OCI-LY3 (cell line): ENCODE measurements around the gene PYCR2.

Source experiments
- H2AFZ ChIP-seq: fragments of 200-600, 300-600 bp; shearing (Covaris generic); 2 replicates; pipeline ENCODE4 v1.6.0; 2014; ENCODE audit warnings: antibody characterized with exemption, low read depth, low read length
- H3K27ac ChIP-seq: fragments of 200-600, 300-600 bp; sonication (generic); 2 replicates; pipeline ENCODE4 v1.5.1; 2014; ENCODE audit warnings: mild to moderate bottlenecking, low read length, moderate library complexity, mixed read lengths
- H3K27me3 ChIP-seq: fragments of 200-600, 300-600 bp; sonication (generic); 2 replicates; pipeline ENCODE4 v1.6.1; 2014; ENCODE audit warnings: low read depth, low read length, mixed read lengths
- H3K36me3 ChIP-seq: fragments of 200-600, 300-600 bp; sonication (generic); replicated peaks from 2 replicates; pipeline ENCODE3; 2014; ENCODE audit warnings: low read depth, low read length, mixed read lengths
- H3K4me1 ChIP-seq: fragments of 300-600, 200-600 bp; sonication (generic); 2 replicates; pipeline ENCODE4 v1.6.1; 2014; ENCODE audit warnings: low read length, mixed read lengths
- H3K4me2 ChIP-seq: fragments of 200-600, 300-600 bp; sonication (generic); 2 replicates; pipeline ENCODE4 v1.6.1; 2014; ENCODE audit warnings: low read length, mixed read lengths
- H3K4me3 ChIP-seq: fragments of 300-600, 200-600 bp; sonication (generic); 2 replicates; pipeline ENCODE4 v1.5.1; 2014; ENCODE audit warnings: antibody characterized with exemption, mild to moderate bottlenecking, low read length, moderate library complexity
- H3K79me2 ChIP-seq: fragments of 300-600, 200-600 bp; shearing (Covaris generic); 2 replicates; pipeline ENCODE4 v1.6.1; 2014; ENCODE audit warnings: mild to moderate bottlenecking, low read length, mixed read lengths
- H3K9ac ChIP-seq: fragments of 300-600, 200-600 bp; shearing (Covaris generic); 2 replicates; pipeline ENCODE4 v1.6.0; 2014; ENCODE audit warnings: mild to moderate bottlenecking, low read length, moderate library complexity
- H3K9me3 ChIP-seq: fragments of 200-600, 300-600 bp; shearing (Covaris generic); 2 replicates; pipeline ENCODE4 v1.6.1; 2014; ENCODE audit warnings: low read length, mixed read lengths; ENCODE audit not compliant: insufficient read depth
- H4K20me1 ChIP-seq: fragments of 200-600, 300-600 bp; sonication (generic); 2 replicates; pipeline ENCODE4 v1.6.1; 2016; ENCODE audit warnings: low read length, mixed read lengths; ENCODE audit not compliant: insufficient read depth
- CTCF ChIP-seq: fragments of 200-600, 300-600 bp; sonication (generic); IDR thresholded peaks from 2 replicates; pipeline ENCODE4 v1.5.1; 2014; ENCODE audit warnings: antibody characterized with exemption, low read length, low read depth
- EZH2phosphoT487 ChIP-seq: fragments of 200-600 bp; shearing (Covaris generic); IDR thresholded peaks from 2 replicates; pipeline ENCODE4 v1.6.1; 2018; ENCODE audit warnings: antibody characterized with exemption, mixed run types, low read depth

The PYCR2 gene

DNA sequence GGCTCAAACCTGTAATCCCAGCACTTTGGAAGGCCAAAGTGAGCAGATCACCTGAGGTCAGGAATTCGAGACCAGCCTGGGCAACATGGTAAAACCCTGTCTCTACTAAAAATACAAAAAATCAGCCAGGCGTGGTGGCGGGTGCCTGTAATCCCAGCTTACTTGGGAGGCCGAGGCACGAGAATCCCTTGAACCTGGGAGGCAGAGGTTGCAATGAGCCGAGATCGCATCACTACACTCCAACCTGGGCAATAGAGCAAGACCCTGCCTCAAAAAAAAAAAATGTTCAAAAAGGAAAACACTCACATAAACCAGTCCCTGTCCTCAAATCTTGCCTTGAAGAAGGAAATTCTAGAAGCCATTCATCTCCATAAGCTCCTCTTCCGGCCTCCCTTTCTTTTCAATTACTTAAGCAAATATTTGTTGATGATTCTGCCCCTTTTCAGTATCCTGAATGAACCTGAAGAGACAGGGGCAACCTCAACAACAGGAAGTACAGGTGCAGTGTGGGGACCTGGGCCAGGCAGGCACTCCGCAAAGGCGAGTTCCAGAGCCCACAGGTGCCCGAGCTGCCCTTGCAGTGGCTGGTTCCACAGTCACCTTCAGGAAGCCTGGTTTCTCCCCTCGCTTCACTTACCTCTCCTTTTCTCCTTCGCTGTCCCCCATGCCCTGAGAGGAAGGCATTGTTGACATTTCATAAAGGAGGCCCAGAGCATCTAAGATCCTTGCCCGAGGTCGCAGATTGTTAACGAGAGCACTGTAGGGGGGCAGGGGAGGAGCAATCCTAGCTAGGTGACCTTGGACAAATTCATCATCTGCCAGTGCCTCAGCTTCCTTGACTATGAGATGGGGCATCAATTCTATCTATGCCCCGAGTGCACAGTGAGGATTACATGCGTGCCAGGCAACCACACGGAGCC is 26.2 kb downstream of the PYCR2 start:
- Histone ChIP-seq H3K27me3 (no peaks in the 10 kb centered on the region), H3K4me3 (peak overlapping the region; percentile 9; the same call in 1 of the 2 replicates), H3K9me3 (no peaks in the 10 kb centered on the region), H3K9ac (peak overlapping the region; percentile 37; the same call in 1 of the 2 replicates), H3K4me2 (peak overlapping the region; percentile 86), H2AFZ (peak overlapping the region; percentile 24; the same call in 1 of the 2 replicates), H3K4me1 (peaks cover 27% of the 10 kb centered on the region), H3K36me3 (no peaks in the 10 kb centered on the region), H3K79me2 (no peaks in the 10 kb centered on the region), H3K27ac (peak overlapping the region; percentile 76), H4K20me1 (no peaks in the 10 kb centered on the region)
- TF ChIP-seq EZH2phosphoT487 (no peak), CTCF (no peak)

GRCh38 chr1:225896937-225897549 is 27.0 kb downstream of the PYCR2 start:
- Histone ChIP-seq H2AFZ (peak overlapping the region; percentile 87), H3K9ac (peak overlapping the region; percentile 59)

DNA sequence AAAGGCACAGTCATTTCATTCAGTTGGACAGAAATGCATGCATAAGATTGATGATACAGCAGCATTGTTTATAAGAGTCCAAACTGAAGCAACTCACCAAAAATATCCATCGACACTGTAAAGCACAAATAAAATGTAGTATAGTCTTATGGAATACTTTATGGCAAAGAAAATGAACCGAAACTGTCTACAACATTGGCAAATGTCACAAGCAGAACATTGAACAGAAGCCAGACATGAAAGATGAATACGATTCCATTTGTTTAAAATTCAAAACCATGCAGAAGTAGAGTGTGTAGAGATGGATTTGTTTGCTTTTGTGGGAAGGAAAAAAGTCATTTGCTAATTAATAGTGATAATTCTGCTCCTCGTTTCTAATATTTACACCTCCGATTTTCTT is 27.6 kb downstream of the PYCR2 start:
- Histone ChIP-seq H3K4me3 (peak overlapping the region; percentile 63), H3K79me2 (no peaks in the 10 kb centered on the region), H3K9ac (peak overlapping the region; percentile 59), H3K36me3 (no peaks in the 10 kb centered on the region), H3K9me3 (no peaks in the 10 kb centered on the region), H3K27ac (peak overlapping the region; percentile 76), H4K20me1 (no peaks in the 10 kb centered on the region), H3K4me2 (peak overlapping the region; percentile 86), H3K27me3 (no peaks in the 10 kb centered on the region), H2AFZ (peak overlapping the region; percentile 87), H3K4me1 (peaks cover 27% of the 10 kb centered on the region)
- TF ChIP-seq EZH2phosphoT487 (no peak), CTCF (no peak)

More at GRCh38 chr1:225896937-225897549, 27.0 kb downstream of the PYCR2 start:
- Histone ChIP-seq H4K20me1 (no peaks in the 10 kb centered on the region), H3K79me2 (no peaks in the 10 kb centered on the region), H3K27me3 (no peaks in the 10 kb centered on the region), H3K27ac (peak overlapping the region; percentile 76), H3K36me3 (no peaks in the 10 kb centered on the region), H3K4me3 (peak overlapping the region; percentile 63), H3K9me3 (no peaks in the 10 kb centered on the region), H3K4me1 (peaks cover 27% of the 10 kb centered on the region), H3K4me2 (peak overlapping the region; percentile 86)
- no peak; the same call in 1 of the 2 replicates for TF ChIP-seq CTCF
- no peak for TF ChIP-seq EZH2phosphoT487

- no peaks in the 10 kb centered on the region for H3K79me2 ChIP-seq
- H3K9me3 ChIP-seq: no peaks in the 10 kb centered on the region
- no peak overlapping the region for H3K4me3 ChIP-seq
- peaks cover 15% of the 10 kb centered on the region for H3K4me1 ChIP-seq
- TF ChIP-seq CTCF (no peak), EZH2phosphoT487 (no peak)
- no peak overlapping the region for H3K9ac ChIP-seq
- no peaks in the 10 kb centered on the region for H4K20me1 ChIP-seq
- no peak overlapping the region for H2AFZ ChIP-seq
- H3K27me3 ChIP-seq: no peaks in the 10 kb centered on the region
- H3K36me3 ChIP-seq: no peaks in the 10 kb centered on the region
- no peak overlapping the region for H3K27ac ChIP-seq
- no peak overlapping the region for H3K4me2 ChIP-seq
Observed at GRCh38 chr1:225892307-225892706, 31.7 kb downstream of the PYCR2 start.
